ENCODE results near the gene ACP1.

The ACP1 gene

GRCh38 chr2:278312-278926, 13.7 kb downstream of the ACP1 start:
- TF ChIP-seq CTCF (IDR thresholded peaks at IDR 0.05; ENCODE audit: control insufficient read depth, insufficient read depth, low read depth, low read length, missing control alignments) = no peak

GRCh38 chr2:278927-279320, 14.2 kb downstream of the ACP1 start:
- no peak overlapping the region for H3K4me3 ChIP-seq (ENCODE audit: control insufficient read depth, low read depth, low read length)
- DNase-seq (ENCODE audit: low read depth) = no peak
- no peak for TF ChIP-seq CTCF (IDR thresholded peaks at IDR 0.05; ENCODE audit: control insufficient read depth, insufficient read depth, low read depth, low read length, missing control alignments)

More at GRCh38 chr2:278312-278926, 13.7 kb downstream of the ACP1 start:
- no peak overlapping the region for H3K4me3 ChIP-seq (ENCODE audit: control insufficient read depth, low read depth, low read length)
- no peak for DNase-seq (ENCODE audit: low read depth)

DNA sequence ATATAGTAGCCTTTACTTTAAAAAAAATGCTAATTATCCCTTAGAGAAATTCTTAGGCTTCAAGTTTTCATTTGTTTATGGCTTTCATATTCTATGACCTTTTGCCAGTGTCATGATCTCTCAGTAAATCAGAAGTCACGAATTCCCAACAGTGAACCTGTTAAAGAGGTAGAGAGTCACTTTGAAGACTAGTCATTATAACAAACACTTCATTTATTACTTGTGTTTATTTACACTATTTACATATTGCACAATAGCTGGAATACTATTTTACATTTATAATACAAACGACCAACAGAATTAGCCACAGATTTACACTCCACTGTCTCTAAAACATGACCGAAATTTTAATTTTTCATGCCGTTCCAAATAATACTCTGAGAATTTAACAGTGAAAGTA, 14.6 kb downstream of the ACP1 start:
- no peak overlapping the region for H3K4me3 ChIP-seq (ENCODE audit: control insufficient read depth, low read depth, low read length)
- no peak for DNase-seq (ENCODE audit: low read depth)
- no peak for TF ChIP-seq CTCF (IDR thresholded peaks at IDR 0.05; ENCODE audit: control insufficient read depth, insufficient read depth, low read depth, low read length, missing control alignments)

DNA sequence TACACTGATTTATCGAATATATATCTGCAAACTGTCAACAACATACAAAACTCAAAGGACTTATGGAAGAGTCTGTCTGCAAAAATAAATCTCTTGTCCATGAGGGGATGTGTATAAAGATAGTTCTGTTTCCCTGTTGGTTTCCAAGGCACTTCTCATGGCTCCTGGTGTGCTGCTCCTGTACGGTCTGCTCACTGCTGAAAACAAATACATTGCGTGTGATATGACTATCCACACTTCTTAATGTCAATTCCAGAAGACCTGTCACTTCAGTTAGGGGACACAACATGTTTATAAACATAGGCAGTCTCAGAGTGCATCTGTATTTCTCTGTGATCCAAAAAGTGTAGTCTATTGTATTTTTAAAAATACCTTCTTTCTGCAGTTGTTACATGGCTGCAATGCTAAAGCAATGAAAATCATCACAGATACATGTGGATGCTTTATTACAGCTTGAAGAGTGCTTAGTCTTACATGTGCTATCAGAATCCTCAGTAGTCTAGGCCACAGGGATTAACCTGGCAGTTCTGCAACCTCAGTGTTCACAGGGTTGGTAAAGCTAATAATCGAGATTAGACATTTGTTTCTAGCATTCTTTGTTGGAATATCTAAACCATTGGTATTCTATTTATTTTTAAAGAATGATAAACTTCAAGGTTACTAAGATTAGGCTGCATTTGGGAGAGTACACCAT, 15.4 kb downstream of the ACP1 start:
- TF ChIP-seq CTCF (IDR thresholded peaks at IDR 0.05; ENCODE audit: control insufficient read depth, insufficient read depth, low read depth, low read length, missing control alignments) = no peak
- DNase-seq (ENCODE audit: low read depth) = no peak

DNA sequence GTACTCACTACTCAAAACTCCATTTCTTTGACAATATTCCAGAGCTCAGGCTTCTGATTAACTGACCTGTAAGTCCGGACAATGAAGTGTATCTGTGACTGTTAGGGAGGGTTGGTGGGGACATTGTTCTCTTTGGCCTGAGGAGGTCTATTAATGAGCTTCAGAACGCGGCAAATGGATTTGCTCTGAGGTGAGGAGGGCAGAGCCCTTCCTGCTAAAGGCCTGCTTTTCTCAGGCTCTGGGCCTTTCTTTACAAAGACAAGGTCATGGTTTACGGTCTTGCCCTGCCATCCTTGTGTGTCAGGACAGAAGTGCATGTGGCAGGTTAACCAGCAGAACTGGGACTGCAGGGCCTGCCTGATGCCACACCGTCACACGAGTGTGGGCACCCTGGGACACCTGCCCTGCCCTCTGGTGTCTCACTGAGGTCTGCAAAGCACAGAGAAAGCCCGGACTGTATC, 15.9 kb downstream of the ACP1 start:
- no peak for DNase-seq (ENCODE audit: low read depth)
- no peak overlapping the region for H3K4me3 ChIP-seq (ENCODE audit: control insufficient read depth, low read depth, low read length)
- no peak for TF ChIP-seq CTCF (IDR thresholded peaks at IDR 0.05; ENCODE audit: control insufficient read depth, insufficient read depth, low read depth, low read length, missing control alignments)

More for the DNA sequence above, 15.4 kb downstream of the ACP1 start:
- no peak overlapping the region for H3K4me3 ChIP-seq (ENCODE audit: control insufficient read depth, low read depth, low read length)

GRCh38 chr2:281381-281780, 16.6 kb downstream of the ACP1 start:
- no peak for TF ChIP-seq CTCF (IDR thresholded peaks at IDR 0.05; ENCODE audit: control insufficient read depth, insufficient read depth, low read depth, low read length, missing control alignments)

More at GRCh38 chr2:281381-281780, 16.6 kb downstream of the ACP1 start:
- no peak overlapping the region for H3K4me3 ChIP-seq (ENCODE audit: control insufficient read depth, low read depth, low read length)
- no peak for DNase-seq (ENCODE audit: low read depth)

All from AG09309 (cell line).